Stimulated activated CD4-positive, alpha-beta T cell treated with anti-CD3 and anti-CD28 coated beads, Interleukin-4, amount 100 ng/mL, for 4 hours (primary cell): ENCODE measurements around the gene PCSK4.
A peak's percentile ranks its signal among the peaks of the same experiment; 100 is the strongest.
"Not testable (repeated sequence)": the region's sequence is repeated elsewhere in the genome, so short reads cannot be mapped to it uniquely, and the experiment has no call there.

Source experiments
- DNase-seq, 2 experiments: peaks; one replicate each; pipeline ENCODE4 v3.0.0-alpha.2; 2020

The PCSK4 gene

GRCh38 chr19:1486720-1487575 is 3.2 kb downstream of the PCSK4 start:
- DNase-seq: no peak

GRCh38 chr19:1483979-1484428 is 6.1 kb downstream of the PCSK4 start:
- no peak for DNase-seq

GRCh38 chr19:1483131-1483978 is 6.8 kb downstream of the PCSK4 start:
- DNase-seq: no peak

- no peak for DNase-seq
These were observed 7.6 kb downstream of the PCSK4 start for GRCh38 chr19:1482361-1483130.

GRCh38 chr19:1481893-1482360 is 8.2 kb downstream of the PCSK4 start:
- no peak for DNase-seq

- no peak for DNase-seq
These were observed 8.8 kb downstream of the PCSK4 start for GRCh38 chr19:1481224-1481892.

GRCh38 chr19:1478934-1479707 is 11.0 kb downstream of the PCSK4 start, which contains the start of gene C19orf25:
C19orf25 (minus strand) TSS chr19:1479215; CDS start chr19:1478903, 312 bp downstream.
- peak; percentile 90 to 91 for DNase-seq

- DNase-seq: not testable (repeated sequence)
These were observed 13.1 kb downstream of the PCSK4 start for GRCh38 chr19:1477056-1477455.

- no peak for DNase-seq
These were observed 14.3 kb downstream of the PCSK4 start for GRCh38 chr19:1475751-1476437.

- no peak for DNase-seq
These were observed 15.3 kb downstream of the PCSK4 start for GRCh38 chr19:1474765-1475351.

- DNase-seq: no peak
These were observed 16.0 kb downstream of the PCSK4 start for GRCh38 chr19:1474011-1474764.

- DNase-seq: no peak
These were observed 16.9 kb downstream of the PCSK4 start for GRCh38 chr19:1473085-1473851.

- no peak for DNase-seq
These were observed 17.7 kb downstream of the PCSK4 start for GRCh38 chr19:1472231-1473084.

GRCh38 chr19:1471515-1472160 is 18.5 kb downstream of the PCSK4 start:
- DNase-seq: no peak

- no peak for DNase-seq
These were observed 19.1 kb downstream of the PCSK4 start for GRCh38 chr19:1471010-1471514.

- peak; percentile 73 to 75 for DNase-seq
These were observed 19.7 kb downstream of the PCSK4 start for GRCh38 chr19:1470305-1471009.

GRCh38 chr19:1470055-1470304 is 20.2 kb downstream of the PCSK4 start:
- no peak for DNase-seq
